ELR (cell line): ENCODE measurements around the gene STK17B.
A peak's percentile ranks its signal among the peaks of the same experiment; 100 is the strongest.
"Not testable (repeated sequence)": the region's sequence is repeated elsewhere in the genome, so short reads cannot be mapped to it uniquely, and the experiment has no call there.

Source experiments
- DNase-seq: peaks from one replicate; pipeline ENCODE4 v3.0.0-alpha.2; 2015; ENCODE audit warnings: low read depth

The STK17B gene

DNA sequence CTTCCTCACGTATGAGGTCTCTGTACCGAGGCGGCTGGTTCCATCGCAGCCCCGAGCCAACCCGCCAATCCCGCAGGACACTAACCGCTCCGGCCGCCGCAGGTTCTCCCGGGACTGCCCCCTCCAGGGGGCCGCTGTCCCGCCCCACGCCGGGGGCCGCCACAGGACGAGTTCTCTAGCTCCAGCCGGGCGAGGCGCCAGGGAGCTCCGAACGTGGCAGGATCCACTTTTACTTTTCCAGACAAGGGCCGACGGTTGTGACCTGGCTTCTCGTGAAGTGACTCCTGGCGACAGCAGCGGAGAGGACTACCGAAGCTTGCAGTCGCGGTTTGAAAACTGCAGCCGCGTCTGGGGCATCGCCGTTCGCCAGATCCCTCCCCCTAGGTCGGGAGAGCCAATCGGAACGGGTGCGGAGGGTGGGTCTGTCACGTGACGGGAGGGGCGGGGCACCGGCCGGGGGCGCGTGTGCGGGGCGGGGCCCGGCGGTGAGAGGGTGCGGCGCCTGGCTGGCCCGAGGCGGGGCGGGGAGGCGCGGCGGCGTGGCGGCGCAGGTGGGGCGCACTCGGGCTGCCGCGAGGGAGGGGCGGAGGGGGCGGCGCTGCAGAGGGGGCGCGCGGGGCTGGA is at the start of gene STK17B:
Gene STK17B (minus strand): TSS at position 331 of the 624 bp plus-strand sequence. CDS start 8,195 bp downstream, outside the sequence.
- DNase-seq = peak; percentile 97

DNA sequence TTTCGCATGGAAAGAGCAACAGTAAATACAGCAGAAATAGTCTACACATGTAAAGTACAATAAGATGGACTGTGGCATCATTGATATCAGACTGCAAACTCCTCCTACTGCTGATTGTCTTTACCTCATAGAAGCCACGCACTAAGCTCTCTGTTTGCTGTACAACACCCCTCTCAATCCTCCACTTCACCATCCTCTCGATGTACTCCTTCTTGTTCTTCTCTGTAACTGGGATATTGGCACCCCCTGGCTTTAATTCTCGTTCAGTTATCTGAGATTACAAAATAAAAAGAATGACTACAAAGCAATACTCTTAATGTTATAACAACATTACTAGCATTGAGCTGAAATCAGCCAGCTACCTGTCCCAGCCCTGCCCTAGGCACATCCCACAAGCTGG is 49.3 kb upstream of the STK17B start:
- DNase-seq = no peak

DNA sequence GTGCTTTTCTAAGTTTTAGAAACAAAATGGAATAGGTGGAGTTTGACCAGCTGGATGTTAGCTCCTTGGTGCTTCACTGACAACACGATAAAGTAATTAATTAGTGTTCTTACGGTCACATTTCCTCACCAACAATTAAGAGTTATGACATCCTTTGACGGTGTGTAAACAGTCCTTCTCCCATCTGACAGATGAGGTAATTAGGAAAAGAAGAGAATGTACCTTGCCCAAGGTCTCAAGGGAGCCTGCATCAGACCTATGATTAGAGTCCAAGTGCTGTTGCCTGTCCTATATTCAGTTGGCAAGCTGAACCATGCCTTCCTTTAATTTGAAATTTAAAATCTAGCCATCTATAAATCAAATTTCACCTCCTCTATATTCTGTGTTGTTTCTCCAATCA is 48.3 kb upstream of the STK17B start:
- no peak for DNase-seq

DNA sequence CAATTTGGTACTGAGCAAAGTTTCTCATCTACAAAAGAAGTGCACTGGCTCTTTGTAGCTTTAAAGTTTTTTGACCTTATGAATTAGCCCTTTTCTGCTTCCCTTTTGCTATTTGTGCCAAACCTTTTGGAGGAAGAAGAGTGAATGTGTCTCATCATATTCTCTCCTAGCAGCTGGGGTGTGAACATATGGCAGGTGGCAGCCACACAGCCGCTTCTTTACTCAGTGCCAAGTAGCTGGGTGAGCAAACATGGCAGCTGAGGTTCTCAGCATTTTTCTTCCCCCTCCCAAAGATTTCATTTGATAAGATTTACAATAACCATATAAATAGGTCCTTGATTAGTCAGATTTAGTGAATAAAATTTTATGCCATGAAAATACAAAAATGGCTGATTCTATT is 46.7 kb upstream of the STK17B start:
- DNase-seq = no peak

DNA sequence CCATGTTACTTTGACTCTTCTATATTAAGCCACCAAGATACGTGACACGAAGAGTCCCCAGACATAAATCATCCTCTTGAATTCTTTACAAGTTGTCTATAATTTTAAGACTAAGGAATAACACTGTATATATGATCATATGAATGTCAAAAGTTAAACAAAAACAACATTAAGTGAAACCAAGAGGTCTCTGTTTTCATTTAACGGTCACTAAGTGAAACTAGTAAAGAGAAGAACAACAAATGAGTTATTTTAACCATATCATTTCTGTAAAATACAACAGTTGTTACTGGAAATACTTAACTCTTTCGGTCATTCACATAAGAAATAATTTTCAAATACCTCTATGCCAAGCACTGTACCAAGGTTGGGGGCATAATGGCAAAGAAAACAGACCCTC is 45.7 kb upstream of the STK17B start:
- DNase-seq = no peak

DNA sequence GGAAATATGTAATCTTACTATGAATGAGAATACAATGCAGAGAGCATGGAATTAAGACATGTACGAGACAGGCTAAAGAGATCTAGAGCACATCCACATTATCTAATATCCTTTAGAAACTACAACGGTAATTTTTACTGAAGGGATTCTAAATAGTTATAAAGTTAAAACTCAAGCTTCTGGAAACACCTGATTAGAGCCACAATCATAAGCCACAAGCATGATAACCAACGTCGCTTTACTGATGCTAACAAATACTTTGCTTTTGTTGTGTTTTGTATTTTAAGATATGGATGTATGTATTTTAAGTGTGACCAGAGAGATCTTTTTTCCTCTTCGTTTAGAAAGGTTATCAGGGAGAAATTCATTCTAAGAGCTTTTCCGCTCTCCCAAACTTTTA is 44.0 kb upstream of the STK17B start:
- no peak for DNase-seq

DNA sequence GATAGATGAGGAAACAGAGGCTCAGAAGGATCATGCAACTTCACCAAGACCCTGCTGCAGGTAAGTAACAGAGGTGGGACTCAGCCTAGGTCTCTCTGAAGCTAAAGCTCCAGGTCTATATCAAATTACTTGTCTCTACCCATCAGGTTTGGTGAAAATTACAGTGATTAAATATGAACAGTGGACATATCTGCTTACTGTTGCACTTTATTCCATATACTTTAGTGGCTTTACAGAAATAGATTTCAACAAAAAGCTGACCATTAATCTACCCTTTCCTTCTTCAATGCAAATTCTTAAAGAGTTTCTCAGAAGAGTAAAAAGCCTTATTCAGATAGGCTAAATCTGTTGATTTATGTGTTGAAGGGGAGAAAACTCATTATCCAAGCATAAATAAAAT is 42.8 kb upstream of the STK17B start:
- no peak for DNase-seq

DNA sequence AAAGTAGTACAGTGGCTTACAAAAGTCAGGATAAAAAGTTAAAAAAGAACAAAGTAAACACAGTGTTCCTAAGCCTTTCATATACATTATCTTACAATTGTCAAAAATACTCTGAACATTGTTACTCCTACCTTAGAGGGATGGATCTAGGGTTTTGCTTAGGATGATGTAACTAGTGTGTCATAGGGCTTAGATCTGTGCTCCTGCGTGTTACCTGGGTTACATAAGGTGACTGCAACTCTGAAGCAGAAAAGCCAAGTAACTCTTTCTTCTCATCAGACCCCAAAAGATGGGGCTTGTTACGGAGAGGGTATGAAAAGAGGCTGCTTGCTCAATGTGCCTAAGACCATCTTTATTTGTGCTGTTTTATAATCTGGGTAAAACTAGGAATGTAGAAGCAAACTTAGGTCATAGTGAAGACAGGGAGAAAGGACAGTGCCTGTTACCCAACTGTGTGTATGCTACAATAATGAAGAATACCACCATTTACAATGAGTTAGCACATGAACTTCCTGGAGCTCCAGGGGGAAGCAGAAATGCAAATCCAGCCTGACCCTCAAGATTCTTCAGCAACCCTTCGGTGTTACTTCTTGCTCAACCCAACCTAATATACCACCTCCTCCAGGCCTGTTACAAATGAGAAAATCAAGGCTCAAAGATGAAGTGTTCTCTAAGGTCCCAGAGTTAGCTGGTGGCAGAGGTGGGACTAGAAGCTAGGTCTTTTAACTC is 42.0 kb upstream of the STK17B start:
- DNase-seq = no peak

DNA sequence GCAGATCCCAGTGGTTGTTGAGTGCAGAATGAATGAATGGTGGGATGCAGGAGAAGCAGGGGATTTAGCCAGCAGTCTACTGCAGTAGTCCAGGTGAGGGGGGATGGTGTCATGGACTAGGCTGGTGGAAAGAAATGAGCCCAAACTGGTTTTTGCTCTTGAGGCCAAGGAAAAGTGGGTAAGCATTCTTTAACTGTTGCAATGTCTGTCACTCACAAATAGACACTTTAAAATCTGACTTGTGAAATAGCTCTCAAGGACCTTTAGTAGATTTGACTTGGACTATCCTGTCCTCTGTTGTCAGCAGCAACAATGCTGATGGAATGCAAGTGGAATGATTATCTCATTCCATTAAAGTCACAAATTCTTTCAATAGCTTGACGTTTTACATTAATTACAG is 37.5 kb upstream of the STK17B start:
- DNase-seq = no peak

DNA sequence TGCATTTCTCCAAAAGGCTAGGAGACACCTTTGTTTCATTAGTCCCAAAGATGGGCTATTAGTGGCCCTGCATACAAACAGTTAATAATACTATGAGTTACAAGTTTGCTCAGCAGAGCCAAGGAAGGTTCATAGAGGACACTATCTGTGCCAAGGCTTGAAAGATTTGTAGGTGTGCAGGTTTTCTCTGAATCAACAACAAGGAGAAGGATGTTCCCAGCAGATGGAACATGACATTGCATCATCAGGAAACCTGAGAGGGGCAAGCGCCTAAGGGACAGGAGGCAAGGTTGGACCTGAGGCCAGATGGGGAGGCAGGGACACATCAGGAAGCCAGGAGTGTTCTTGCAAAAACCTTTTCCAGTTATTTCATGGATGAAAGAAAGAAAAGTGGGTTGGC is 35.4 kb upstream of the STK17B start:
- DNase-seq = no peak

DNA sequence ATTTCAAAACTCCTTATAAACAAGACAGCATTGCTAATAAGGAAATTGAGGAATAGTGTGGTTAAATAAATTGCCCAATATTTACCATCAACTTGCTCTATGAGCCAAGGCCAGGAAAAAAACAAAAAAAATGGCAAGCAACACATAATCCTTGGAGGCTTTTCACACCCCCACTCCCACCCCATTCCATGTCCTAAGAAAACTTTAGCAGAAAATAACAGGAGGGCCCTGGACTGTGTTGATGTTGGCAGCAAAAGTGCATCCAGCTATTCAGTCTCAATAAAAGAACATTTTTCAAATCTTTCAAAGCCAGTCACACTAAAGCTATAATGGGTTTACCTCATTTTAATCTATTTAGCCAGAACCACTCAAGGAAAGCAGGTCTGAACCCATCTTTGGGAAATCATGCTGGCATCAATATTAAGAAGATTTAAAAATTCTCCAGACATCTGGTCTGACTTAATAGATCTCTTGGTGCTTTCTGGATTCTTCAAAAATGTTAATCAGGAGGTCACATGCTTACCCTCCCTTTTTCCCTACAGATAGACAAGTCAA is 34.6 kb upstream of the STK17B start:
- no peak for DNase-seq

DNA sequence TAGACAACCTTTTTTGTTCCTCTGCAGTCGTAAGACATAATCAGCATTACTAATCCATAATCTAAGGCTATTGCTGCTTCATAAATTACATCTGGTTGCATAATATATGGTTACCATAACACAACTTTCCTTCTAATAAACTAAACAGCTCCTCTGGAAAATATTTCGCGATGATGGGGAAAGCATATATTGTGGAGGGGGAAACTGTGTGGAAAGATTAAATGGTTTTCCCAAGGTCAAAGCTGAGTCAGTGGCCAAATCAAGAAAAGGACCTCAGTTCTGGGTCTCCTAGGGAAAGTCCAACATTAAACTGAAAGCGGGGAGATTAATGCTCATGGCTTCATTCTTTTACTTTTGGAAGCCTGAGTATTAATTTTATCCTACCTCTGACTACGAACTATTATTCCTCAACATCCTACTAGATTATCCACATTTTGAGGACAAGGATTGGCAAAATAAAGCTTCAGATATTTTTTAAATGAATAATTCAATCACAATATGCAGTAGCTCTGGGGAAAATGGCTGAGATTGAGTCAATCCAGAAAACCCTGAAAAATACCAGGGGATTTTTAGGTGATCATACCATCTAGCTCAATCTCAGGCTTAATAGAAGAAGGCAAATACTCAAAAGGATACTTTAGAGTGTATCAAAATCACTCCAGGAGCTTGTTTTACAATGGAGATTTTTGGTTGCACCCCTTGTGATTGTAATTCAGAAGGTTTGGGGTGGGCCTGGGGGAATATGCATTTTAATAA is 33.8 kb upstream of the STK17B start:
- DNase-seq = no peak

DNA sequence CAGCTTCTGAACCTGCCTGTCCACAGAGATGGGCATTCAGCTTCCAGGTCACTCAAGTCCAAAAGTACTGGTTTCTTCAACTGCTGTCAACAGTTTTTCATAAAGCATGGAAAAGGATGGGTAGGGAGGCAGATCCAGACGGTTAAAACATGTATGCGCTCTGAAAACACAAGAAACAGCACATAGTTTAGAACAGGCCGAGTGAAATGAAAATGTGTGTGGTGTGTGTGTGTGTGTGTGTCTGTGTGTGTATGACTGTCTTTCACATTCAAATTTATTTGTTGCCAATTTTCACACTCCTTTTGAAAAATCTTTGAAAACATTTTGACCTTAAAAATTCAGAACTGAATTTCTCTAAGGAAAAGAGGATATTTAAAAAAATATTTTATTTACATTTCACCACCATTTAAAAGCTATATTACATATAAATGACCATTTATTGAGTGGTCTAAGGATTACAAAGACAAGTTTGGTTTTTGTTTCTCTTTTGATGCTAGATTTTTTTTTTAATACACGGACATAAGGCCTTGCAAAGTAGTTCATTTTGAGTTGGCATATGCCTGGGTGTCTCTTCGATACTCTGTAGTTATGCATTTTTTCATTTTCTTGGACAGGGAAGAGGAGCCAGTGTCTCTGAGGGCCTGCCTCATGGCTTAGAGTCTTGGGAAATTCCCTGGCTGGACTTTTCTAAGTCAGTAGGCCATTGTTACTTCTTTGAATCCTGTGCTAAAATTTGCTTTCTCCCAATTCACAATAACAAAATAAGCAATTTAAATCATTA is 30.0 kb upstream of the STK17B start:
- no peak for DNase-seq

DNA sequence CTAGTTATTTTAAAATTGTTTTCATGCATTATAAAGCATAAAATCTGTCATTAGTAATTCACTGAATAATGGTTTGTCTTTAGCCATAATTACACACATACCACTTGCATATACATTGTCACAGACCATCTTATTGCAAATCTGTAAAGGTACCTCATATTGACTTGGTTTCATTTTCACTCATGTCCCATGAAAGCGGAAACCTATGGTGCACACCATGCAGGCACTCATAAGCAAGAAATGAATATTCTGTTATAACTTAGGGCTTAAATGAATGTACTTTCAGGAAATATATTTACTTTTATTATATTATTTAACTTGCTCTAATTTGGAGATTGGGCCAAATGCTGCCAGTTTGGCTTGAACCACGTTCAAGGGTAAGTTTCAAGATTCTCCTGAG is 29.2 kb upstream of the STK17B start:
- no peak for DNase-seq

DNA sequence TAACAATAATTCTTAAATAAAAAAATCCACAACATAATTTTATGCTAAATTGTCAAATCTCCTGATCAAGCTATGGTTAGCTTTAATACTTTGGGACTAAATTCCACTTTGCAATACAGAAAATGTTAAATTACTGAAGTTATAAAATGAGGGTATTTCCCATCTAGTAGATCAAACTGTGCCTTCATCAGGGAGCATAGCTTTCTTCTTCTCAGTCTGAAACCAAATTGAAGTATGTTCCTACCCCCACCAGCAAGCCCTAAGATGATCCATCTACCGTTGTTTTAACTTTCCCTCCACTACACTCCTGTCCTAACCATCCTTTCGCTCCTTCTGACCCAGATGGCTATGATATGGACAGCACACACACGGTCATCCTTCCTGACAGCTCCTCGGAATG is 24.4 kb upstream of the STK17B start:
- DNase-seq = no peak

DNA sequence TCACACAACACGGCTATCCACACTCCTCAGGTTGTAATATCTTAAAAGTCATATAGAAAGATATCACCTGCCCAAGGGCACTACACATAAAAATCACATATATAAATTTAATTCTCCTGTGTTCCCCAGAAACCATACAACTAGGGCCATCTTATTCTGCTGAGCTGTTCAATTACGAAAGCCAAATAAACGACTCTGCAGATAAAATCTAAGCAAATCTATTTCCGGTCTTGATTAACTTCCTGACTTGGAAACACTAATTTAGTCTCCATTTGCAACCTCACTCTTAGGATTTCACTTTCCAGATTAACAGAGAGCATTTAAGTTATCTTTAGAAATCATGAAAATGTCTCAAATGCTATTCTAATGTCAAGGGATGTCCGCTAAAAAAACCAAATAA is 23.9 kb upstream of the STK17B start:
- DNase-seq = no peak

DNA sequence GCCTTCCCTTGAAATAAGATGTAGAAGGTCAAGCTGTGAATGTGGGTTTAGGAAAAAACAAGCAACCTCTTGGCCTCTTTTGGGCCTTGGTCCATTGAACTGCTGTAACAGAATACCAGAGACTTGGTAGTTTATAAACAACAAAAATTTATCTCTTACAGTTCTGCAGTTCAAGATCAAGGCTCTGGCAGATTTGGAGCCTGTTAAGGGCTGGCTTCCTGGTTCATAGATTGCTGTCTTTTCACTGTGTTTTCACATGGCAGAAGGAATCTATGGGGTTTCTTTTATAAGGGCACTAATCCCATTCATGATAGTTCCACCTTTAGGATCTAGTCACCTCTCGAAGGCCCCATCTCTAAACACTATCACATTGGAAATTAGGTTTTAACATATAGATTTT is 20.2 kb upstream of the STK17B start:
- no peak for DNase-seq

DNA sequence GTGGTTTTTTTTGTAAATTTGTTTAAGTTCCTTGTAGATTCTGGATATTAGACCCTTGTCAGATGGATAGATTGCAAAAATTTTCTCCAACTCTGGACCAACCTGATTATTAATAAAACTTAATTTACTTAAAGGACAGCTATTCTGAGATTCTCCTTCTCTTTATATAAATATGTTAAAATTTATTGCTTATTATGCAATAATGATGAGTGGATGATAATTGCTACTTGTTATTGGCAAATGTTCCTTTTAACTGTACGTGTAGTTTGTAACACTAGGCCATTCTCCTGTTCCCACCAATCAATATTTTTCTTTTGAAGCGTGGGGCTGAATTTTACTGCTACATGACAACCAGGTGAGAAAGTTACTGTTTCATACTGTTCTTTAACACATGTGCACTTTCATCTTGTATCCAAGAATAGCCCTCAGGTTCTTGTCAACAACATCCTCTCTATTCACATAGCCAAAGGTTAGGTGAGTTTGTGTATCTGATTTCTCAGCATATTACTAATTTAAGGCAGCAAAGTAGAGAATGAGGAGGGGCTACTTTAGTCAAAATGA is 16.6 kb upstream of the STK17B start:
- no peak for DNase-seq

DNA sequence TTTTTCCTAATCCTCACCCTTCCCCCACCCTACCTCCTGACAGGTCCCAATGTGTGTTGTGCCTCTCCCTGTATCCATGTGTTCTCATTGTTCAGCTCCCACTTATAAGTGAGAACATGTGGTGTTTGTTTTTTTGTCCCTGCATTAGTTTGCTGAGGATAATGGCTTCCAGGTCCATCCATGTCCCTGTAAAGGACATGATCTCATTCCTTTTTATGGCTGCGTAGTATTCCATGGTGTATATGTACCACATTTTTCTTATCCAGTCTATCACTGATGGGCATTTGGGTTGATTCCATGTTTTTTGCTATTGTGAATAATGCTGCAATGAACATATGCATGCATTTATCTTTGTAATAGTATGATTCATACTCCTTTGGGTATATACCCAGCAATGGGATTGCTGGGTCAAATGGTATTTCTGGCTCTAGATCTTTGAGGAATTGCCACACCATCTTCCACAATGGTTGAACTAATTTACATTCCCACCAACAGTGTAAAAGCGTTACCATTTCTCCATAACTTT is 15.9 kb upstream of the STK17B start:
- DNase-seq = not testable (repeated sequence)

DNA sequence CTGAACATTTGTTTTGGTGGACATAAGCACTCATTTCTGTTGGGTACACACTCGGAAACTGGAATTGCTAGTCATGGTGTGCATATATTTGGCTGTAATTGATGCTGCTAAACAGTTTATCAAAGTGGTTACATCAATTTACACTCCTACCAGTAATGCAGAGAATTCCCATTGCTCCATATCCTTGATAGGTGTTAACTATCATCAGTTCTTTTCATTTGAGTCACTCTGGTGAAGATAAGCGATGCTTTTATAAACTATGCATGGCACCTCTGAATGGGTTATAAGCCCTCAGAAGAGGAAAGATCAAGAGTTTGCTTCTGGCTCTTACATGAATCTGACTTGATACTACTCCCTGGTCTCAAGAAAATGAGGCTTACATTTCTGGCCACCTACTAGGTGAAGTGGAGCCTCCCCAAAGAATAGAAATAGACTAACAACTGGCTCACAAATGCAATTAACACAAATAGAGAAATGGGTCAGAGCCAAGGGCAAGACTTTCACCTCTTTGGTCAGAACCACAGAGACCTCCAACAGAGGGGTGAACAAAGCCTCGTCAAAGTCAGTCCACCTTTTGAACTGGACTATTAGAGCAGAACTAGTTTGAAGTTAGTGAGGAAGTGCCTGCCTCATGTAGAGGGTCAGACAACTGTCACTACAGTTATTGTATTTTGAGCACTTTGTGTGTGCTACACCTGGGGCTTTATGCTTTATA is 15.0 kb upstream of the STK17B start:
- no peak for DNase-seq

DNA sequence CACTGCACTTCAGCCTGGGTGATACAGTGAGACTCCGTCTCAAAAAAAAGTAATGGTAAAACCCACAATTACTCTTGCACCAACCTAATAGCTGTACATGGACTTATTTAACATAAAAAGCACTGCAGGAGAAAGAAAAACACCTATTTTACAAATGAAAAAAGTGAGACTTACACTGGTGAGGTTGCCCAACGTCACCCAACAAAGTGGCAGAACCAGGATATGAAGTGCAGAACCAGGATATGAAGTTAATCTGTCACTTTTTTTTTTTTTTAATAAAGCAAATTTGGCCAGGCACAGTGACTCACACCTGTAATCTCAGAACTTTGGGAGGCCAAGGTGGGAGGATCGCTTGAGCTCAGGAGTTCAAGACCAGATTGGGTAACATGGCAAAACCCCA is 13.5 kb upstream of the STK17B start:
- DNase-seq = no peak
